ENCODE measurements around the gene GAS7.

Gene GAS7

DNA sequence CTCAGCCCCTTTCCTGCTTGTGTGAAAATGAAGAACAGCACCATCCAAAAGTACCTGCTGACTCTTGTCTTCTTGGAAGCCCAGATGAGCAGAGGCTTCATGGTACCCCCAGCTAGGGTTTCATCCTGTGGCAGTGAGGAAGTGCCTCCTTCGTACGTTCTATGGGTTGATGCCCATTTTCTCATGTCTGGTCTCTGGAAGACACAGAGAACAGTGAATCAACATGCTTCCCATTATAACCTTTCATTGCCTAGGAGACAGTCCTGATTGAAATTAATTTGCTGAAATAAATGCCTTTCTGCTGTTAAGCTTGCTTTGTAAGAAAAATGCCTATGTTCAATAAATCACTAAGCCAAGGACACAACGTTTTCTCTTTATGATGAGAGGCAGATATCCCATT, 329.9 kb downstream of the GAS7 start:
- DNase-seq = no peak

DNA sequence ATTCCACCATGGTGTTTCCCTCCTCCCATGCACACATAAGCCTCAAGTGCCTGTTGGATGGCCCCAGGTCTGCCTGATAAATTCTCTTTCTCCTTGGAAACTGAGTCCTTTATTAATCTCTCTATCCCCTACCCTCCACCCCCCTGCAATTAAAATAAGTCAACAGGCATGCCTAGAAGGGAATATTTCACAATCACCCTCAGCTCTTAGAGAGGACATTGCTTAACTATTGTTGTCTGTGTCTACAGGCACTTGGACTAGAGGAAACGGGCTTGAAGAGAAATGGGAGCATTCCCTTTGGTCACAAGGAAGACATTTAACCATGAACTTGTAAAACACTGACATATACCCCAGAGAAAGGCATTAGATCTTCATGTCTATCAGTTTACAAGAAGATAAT, 332.8 kb downstream of the GAS7 start:
- no peak for DNase-seq

DNA sequence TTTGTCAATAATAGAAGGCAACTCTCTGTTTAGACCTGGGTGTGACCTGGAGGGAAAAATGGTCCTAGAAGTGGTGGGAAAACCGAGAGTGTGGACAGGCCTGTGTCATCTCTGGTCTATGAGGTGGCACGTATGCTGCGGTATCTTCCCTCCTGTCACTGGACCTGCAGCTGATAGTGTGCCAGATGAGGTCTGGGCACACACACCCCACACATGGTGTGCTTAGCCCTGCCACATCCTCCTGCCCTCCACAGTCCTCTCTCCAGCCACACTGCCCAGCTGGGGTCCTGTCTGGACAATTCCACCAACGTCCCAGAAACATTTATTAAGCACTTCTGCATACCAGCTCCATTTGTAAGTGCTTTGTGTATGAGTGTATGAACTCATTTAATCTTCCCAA, 335.5 kb downstream of the GAS7 start:
- no peak for DNase-seq

DNA sequence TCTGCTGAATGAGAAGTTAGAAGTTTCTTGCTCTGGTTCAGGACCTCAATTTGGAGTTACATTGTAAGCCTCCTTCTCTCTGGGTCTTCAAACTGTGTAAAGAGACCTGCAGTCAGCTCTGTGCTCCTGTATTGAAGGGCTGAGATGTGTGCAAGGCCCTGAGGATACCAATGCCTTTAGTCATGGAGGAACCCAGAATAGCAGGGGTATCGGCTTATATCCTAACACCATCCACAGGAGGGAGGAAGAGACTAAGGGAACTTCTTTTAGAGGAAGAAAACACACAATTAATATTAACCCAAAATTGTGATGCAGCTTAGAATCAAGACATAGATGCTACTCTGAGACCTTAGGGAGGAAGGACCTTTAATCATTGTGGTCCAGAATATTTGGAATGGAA, 336.2 kb downstream of the GAS7 start:
- no peak for DNase-seq

DNA sequence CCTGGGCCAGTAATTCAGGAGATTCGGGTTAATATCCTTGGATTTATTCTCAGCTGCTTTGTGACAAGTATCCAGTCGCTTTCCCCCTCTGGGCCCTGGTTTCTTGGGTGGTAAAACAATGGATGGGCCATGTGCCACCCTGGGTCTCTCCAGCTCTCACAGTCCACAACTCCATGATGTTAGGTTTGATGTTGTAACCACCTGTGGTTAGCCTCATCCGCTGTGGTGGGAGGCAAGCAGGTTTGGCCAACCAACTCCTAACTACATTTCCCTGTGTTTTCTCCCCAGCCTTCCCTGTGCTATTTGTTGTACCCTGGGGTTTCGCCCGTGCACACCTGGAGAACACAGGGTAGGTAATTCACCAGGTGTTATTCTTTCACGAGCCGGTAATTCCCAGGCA, 337.6 kb downstream of the GAS7 start:
- no peak for DNase-seq
